ENCODE data around the gene C1orf52. TPM values are rescaled to one million over a fixed set of nuclear protein-coding genes. Genes with fewer than 3 reads are reported as not detected.

Gene C1orf52
- total and polyA plus RNA-seq, 4 donors: 13.8 to 28.3 (median 22.1) TPM

GRCh38 chr1:85245891-85246290 is 13.6 kb downstream of the C1orf52 start:
- Histone ChIP-seq H3K4me1 (ENCODE audit: control insufficient read depth in 1 of 2, insufficient read depth in 2 of 2, low read length in 2 of 2) (no peaks in the 10 kb centered on the region), H3K27me3 (ENCODE audit: control insufficient read depth in 1 of 2, insufficient read depth in 2 of 2, low read length in 1 of 2) (no peaks in the 10 kb centered on the region), H3K36me3 (ENCODE audit: control insufficient read depth in 1 of 2, insufficient read depth in 2 of 2, low read length in 1 of 2) (no peaks in the 10 kb centered on the region), H3K27ac (ENCODE audit: low read depth in 1 of 2, low read length in 2 of 2) (no peak overlapping the region), H3K4me3 (ENCODE audit: low read length in 2 of 2) (no peak overlapping the region), H3K9me3 (ENCODE audit: control insufficient read depth, low read length) (no peaks in the 10 kb centered on the region)
- ATAC-seq (ENCODE audit: low FRiP score): no peak
- WGBS, 2 donors: 50 to 83% methylated on average over 1 of the region's 1 CpG
- DNase-seq: no peak
- intact Hi-C loops (cut with DNase I): no loop called here

- ATAC-seq (ENCODE audit: low FRiP score): no peak
- 52 to 66% methylated on average over 1 of the region's 1 CpG for WGBS, 2 donors
- intact Hi-C loops (cut with DNase I): no loop called here
- Histone ChIP-seq H3K4me3 (ENCODE audit: low read length in 2 of 2) (no peak overlapping the region), H3K27me3 (ENCODE audit: control insufficient read depth in 1 of 2, insufficient read depth in 2 of 2, low read length in 1 of 2) (no peaks in the 10 kb centered on the region), H3K9me3 (ENCODE audit: control insufficient read depth, low read length) (no peaks in the 10 kb centered on the region), H3K4me1 (ENCODE audit: control insufficient read depth in 1 of 2, insufficient read depth in 2 of 2, low read length in 2 of 2) (no peaks in the 10 kb centered on the region), H3K36me3 (ENCODE audit: control insufficient read depth in 1 of 2, insufficient read depth in 2 of 2, low read length in 1 of 2) (no peaks in the 10 kb centered on the region), H3K27ac (ENCODE audit: low read depth in 1 of 2, low read length in 2 of 2) (no peak overlapping the region)
- no peak for DNase-seq
Observed at GRCh38 chr1:85245456-85245855, 14.0 kb downstream of the C1orf52 start.

GRCh38 chr1:85244271-85245061 is 15.0 kb downstream of the C1orf52 start:
- H3K27me3 ChIP-seq (ENCODE audit: control insufficient read depth in 1 of 2, insufficient read depth in 2 of 2, low read length in 1 of 2): no peaks in the 10 kb centered on the region
- no peak overlapping the region for H3K4me3 ChIP-seq (ENCODE audit: low read length in 2 of 2)
- H3K9me3 ChIP-seq (ENCODE audit: control insufficient read depth, low read length): no peaks in the 10 kb centered on the region
- H3K4me1 ChIP-seq (ENCODE audit: control insufficient read depth in 1 of 2, insufficient read depth in 2 of 2, low read length in 2 of 2): peaks cover 0 to 2% of the 10 kb centered on the region in 2 donors
- ATAC-seq (ENCODE audit: low FRiP score): peak; percentile 59
- no peak for DNase-seq
- peak overlapping the region in 1 of 2 donors; percentile 43 for H3K27ac ChIP-seq (ENCODE audit: low read depth in 1 of 2, low read length in 2 of 2)
- intact Hi-C loops (cut with DNase I): no loop called here
- 37 to 42% methylated on average over 4 of the region's 4 CpGs for WGBS, 2 donors
- H3K36me3 ChIP-seq (ENCODE audit: control insufficient read depth in 1 of 2, insufficient read depth in 2 of 2, low read length in 1 of 2): no peaks in the 10 kb centered on the region

- peaks cover 0 to 2% of the 10 kb centered on the region in 2 donors for H3K4me1 ChIP-seq (ENCODE audit: control insufficient read depth in 1 of 2, insufficient read depth in 2 of 2, low read length in 2 of 2)
- no peaks in the 10 kb centered on the region for H3K27me3 ChIP-seq (ENCODE audit: control insufficient read depth in 1 of 2, insufficient read depth in 2 of 2, low read length in 1 of 2)
- no peaks in the 10 kb centered on the region for H3K9me3 ChIP-seq (ENCODE audit: control insufficient read depth, low read length)
- H3K27ac ChIP-seq (ENCODE audit: low read depth in 1 of 2, low read length in 2 of 2): no peak overlapping the region
- no peak for ATAC-seq (ENCODE audit: low FRiP score)
- no peak for DNase-seq
- H3K4me3 ChIP-seq (ENCODE audit: low read length in 2 of 2): no peak overlapping the region
- H3K36me3 ChIP-seq (ENCODE audit: control insufficient read depth in 1 of 2, insufficient read depth in 2 of 2, low read length in 1 of 2): no peaks in the 10 kb centered on the region
- intact Hi-C loops (cut with DNase I): no loop called here
Observed at GRCh38 chr1:85243372-85243771, 16.1 kb downstream of the C1orf52 start.

GRCh38 chr1:85240643-85241042 is 18.8 kb downstream of the C1orf52 start:
- no peaks in the 10 kb centered on the region for H3K36me3 ChIP-seq (ENCODE audit: control insufficient read depth in 1 of 2, insufficient read depth in 2 of 2, low read length in 1 of 2)
- H3K9me3 ChIP-seq (ENCODE audit: control insufficient read depth, low read length): no peaks in the 10 kb centered on the region
- DNase-seq: no peak
- H3K27ac ChIP-seq (ENCODE audit: low read depth in 1 of 2, low read length in 2 of 2): peak overlapping the region in 1 of 2 donors; percentile 75
- H3K27me3 ChIP-seq (ENCODE audit: control insufficient read depth in 1 of 2, insufficient read depth in 2 of 2, low read length in 1 of 2): no peaks in the 10 kb centered on the region
- H3K4me1 ChIP-seq (ENCODE audit: control insufficient read depth in 1 of 2, insufficient read depth in 2 of 2, low read length in 2 of 2): peaks cover 0 to 2% of the 10 kb centered on the region in 2 donors
- intact Hi-C loops (cut with DNase I): no loop called here
- no peak for ATAC-seq (ENCODE audit: low FRiP score)
- H3K4me3 ChIP-seq (ENCODE audit: low read length in 2 of 2): no peak overlapping the region
- 0 to 2% methylated on average over 1 of the region's 1 CpG for WGBS, 2 donors

- DNase-seq (no peak), ATAC-seq (ENCODE audit: low FRiP score) (no peak)
- Histone ChIP-seq H3K4me3 (ENCODE audit: low read length in 2 of 2) (no peak overlapping the region), H3K36me3 (ENCODE audit: control insufficient read depth in 1 of 2, insufficient read depth in 2 of 2, low read length in 1 of 2) (no peaks in the 10 kb centered on the region), H3K4me1 (ENCODE audit: control insufficient read depth in 1 of 2, insufficient read depth in 2 of 2, low read length in 2 of 2) (peaks cover 0 to 2% of the 10 kb centered on the region in 2 donors), H3K27me3 (ENCODE audit: control insufficient read depth in 1 of 2, insufficient read depth in 2 of 2, low read length in 1 of 2) (no peaks in the 10 kb centered on the region), H3K9me3 (ENCODE audit: control insufficient read depth, low read length) (no peaks in the 10 kb centered on the region), H3K27ac (ENCODE audit: low read depth in 1 of 2, low read length in 2 of 2) (peak overlapping the region; percentile 15 to 75)
- intact Hi-C loops (cut with DNase I): no loop called here
- WGBS, 2 donors: 0 to 4% methylated on average over 1 of the region's 1 CpG
Observed at GRCh38 chr1:85240174-85240601, 19.3 kb downstream of the C1orf52 start.

GRCh38 chr1:85237613-85238012 is 21.8 kb downstream of the C1orf52 start:
- Histone ChIP-seq H3K27ac (ENCODE audit: low read depth in 1 of 2, low read length in 2 of 2) (no peak overlapping the region), H3K9me3 (ENCODE audit: control insufficient read depth, low read length) (no peaks in the 10 kb centered on the region), H3K36me3 (ENCODE audit: control insufficient read depth in 1 of 2, insufficient read depth in 2 of 2, low read length in 1 of 2) (no peaks in the 10 kb centered on the region), H3K4me3 (ENCODE audit: low read length in 2 of 2) (no peak overlapping the region), H3K4me1 (ENCODE audit: control insufficient read depth in 1 of 2, insufficient read depth in 2 of 2, low read length in 2 of 2) (peaks cover 0 to 2% of the 10 kb centered on the region in 2 donors), H3K27me3 (ENCODE audit: control insufficient read depth in 1 of 2, insufficient read depth in 2 of 2, low read length in 1 of 2) (no peaks in the 10 kb centered on the region)
- ATAC-seq (ENCODE audit: low FRiP score) (no peak), DNase-seq (no peak)
- intact Hi-C loops (cut with DNase I): no loop called here
- WGBS, 2 donors: 96 to 97% methylated on average over 1 of the region's 1 CpG

- H3K36me3 ChIP-seq (ENCODE audit: control insufficient read depth in 1 of 2, insufficient read depth in 2 of 2, low read length in 1 of 2): no peaks in the 10 kb centered on the region
- ATAC-seq (ENCODE audit: low FRiP score) (no peak), DNase-seq (no peak)
- H3K4me3 ChIP-seq (ENCODE audit: low read length in 2 of 2): no peak overlapping the region
- H3K27me3 ChIP-seq (ENCODE audit: control insufficient read depth in 1 of 2, insufficient read depth in 2 of 2, low read length in 1 of 2): no peaks in the 10 kb centered on the region
- no peaks in the 10 kb centered on the region for H3K4me1 ChIP-seq (ENCODE audit: control insufficient read depth in 1 of 2, insufficient read depth in 2 of 2, low read length in 2 of 2)
- 88 to 89% methylated on average over 8 of the region's 8 CpGs for WGBS, 2 donors
- H3K27ac ChIP-seq (ENCODE audit: low read depth in 1 of 2, low read length in 2 of 2): no peak overlapping the region
- no peaks in the 10 kb centered on the region for H3K9me3 ChIP-seq (ENCODE audit: control insufficient read depth, low read length)
- intact Hi-C loops (cut with DNase I): no loop called here
Observed at GRCh38 chr1:85230305-85230977, 29.0 kb downstream of the C1orf52 start.

All from aorta (tissue), 5 donors.